Effector CD8-positive, alpha-beta T cell (primary cell): ENCODE measurements around the gene ZWILCH.

ENCODE experiments used
- DNase-seq: peaks from one replicate; lab custom pipeline; 2025; lab: John Stamatoyannopoulos, UW

ZWILCH gene

DNA sequence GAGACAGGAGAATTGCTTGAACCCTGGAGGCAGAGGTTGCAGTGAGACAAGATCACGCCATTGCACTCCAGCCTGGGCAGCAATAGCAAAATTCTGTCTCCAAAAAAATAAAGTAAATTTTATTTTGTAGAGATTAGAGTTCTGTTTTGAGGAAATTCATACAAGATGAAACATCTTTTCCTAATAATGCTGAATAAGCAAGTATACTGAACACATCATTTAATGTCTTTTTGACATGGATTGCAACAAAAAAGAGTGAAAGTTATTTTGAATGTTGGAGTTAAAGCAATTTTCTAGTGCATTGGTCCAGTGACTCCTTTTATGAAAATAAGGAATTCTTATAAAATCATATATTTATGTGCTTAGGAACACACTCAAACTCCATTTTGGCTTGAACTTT lies 40.1 kb downstream of the ZWILCH start:
- no peak for DNase-seq

DNA sequence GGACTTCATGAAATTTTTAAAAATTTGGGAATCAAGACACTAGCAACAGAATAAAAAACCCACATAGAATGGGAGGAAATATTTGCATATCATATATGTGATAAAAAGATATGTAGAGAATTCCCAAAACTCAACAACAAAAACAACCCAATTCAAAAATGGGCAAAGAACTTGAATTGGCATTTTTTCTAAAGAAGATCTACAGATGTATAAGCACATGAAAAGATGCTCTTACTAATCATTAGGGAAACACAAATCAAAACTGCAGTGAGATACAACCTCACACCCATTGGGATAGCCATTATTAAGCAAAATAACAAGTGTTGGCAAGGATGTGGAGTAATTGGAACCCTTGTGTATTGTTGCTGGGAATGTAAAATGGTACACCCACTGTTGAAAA lies 50.6 kb downstream of the ZWILCH start:
- DNase-seq = no peak

DNA sequence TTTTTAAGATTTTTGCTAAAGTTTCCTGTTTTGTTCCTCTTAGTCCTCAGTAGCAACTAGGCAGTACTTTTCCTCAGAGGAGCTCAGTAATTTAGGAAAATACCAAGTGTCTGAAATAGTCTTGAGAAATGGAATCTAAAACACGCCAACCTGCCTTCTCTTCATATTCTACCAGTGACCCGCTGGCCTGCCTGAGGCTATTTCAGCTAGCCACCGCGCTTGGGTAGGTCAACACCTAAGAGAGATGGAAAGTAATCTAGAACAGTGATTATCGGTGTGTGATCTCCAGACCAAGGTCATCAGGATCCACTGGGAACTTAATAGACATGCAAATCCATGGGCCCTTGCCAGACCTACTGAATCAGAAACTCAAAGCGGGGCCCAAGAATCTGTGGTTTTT lies 53.1 kb downstream of the ZWILCH start:
- no peak for DNase-seq

DNA sequence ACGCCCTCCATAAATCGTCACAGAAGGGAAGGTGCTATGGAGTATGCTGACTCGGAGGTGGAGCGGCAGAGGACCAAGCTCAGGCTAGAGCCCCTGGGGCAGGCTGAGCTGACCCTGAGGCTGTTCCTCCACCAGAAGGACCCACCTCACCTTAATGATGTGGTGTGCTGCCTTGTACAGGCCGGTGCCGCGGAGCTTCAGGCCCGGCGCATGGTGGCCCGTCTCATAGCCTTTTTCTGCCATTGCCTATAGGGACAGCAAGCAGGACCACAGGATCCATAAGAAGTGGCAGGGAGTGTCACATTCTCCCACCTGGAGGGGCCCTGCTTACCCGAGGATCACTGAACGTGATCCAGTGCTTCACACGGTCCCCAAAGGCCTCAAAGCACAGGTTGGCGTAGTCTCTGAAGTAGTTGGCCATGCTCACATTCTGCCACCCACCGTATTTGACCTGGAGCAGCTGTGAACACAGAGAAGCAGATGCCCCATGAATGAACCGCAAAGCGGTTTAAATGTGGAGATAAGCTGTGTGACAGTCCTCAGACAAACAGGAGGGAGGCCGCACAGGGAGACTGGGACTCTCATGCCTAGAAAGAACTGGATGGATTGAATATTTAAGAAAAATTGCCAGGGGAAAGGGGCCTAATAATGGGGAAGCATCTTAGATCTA lies 55.9 kb downstream of the ZWILCH start:
- DNase-seq = no peak

DNA sequence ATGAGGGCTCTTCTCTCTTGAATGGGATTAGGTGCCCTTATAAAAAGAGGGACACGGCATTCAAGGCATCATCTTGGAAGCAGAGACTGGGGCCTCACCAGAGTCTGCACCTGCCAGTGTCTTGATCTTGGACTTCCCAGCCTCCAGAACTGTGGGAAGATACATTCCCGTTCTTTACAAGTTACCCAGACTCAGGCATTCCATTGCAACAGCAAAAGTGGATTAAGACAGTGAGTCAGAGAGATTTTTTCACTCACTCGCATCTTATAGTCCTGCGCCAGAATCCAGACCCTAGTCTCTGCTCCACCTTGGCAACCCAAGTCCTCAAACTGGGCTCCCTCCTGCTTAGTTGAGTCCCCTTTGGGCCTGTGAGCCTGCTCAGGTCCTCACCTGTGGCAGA lies 58.0 kb downstream of the ZWILCH start:
- no peak for DNase-seq

DNA sequence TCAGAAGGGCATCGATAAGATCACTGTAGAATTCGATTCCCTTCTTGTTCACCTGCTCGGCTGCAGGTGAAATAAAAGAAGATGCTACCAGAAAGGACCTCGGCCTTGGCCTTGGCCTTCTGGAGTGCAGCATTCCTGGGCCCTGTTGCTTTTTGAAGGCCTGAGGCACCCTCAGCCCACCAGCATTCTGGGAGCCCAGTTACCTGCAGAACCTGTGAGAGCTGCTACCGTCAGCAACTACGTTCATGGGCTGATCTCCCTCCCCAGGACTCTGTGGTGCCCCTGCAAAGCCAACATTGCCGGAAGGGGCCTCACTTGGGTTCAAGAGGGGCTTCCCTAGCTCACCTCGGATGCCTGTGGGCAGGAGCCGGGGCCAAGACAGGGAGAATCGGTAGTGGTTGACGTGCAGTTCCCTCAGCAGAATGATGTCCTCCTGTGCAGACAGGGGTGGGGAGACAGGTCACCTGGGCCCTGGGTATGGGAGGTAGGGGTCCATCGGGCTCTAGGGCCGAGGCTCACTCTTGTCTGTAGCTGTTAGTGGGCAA lies 58.5 kb downstream of the ZWILCH start:
- DNase-seq = no peak

DNA sequence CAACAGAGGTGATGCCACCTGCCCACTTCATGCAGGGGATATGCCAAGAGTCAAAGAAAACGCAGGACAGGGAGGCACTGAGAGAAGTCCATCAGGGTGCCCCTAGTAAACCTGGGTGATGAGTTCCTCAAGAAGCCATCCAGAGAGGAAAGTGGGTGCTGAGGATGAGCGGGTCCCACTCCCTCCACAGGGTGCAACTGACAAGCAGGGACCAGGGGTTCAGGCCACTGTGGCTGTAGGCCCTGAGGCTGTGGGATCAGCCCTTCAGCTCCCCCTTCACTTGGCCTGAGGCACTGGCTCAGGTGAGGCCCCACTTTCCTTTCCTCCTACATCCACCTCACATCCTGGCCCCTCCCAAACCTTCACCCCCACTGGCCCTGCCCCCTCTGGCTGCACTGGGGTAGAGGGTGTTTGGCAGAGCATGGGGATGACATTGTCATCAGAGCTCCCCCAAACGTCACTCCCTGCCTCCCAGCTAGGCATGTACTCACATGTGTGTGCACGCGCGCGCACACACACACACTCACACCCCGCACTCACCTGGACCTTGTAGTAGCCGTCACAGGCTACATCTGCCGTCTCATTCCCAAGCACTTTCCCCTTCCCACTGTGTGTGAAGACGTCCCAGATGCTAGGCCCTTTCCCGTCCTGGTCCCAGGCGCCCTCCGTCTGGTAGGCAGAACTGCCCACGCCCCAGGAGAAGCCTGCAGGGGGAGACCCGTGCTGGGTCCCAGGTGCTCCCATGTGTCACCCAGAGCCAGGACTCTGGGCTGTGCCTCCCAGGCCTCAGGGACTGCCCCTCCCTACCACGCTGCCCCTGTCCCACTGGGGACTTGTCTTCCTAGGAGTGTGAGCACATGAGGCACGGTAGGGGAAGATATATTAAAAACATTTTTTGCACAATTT lies 59.3 kb downstream of the ZWILCH start:
- DNase-seq = no peak

DNA sequence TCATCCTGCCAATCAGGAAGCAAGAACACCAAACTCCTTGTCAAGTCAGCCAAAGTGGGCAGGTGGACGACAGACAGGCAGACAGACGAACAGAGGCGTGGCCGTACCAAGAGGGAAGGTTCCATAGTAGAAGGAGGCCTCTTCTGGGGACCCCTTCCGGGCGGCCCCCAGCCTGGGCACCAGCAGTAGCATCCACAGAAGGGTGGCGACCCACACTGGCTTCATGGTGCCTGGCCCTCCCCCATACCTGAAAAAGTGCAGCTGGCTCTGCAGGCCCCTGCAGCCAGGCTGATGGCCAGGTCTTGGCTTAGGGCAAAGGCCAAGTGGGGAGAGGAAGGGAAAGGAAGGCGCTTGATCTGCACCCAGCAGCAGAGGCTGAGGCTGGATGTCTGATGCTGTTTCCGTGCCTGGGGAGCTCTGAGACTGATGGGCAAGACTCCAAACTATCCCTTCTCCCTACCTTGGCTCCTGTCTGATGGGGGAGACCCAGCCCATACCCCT lies 60.1 kb downstream of the ZWILCH start:
- no peak for DNase-seq

DNA sequence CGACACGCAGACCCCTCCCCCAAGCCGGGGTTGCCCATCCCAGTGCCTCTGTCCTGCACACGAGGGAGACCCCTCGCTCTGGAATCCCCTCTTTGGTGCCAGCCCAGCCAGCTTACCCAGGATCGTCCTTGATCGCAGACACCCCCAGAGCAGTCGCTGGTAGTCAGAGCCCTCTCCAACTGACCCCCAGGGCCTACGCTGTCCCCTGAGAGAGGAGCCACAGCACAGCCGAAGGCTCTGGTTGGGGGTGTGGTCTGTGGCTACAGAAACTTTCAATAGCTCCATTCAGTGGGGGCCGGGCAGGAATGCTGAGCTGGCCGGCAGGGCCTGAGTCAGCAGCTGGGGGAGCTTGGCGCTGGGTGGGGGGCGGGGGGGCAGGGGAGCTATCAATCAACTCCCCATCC lies 60.6 kb downstream of the ZWILCH start, which contains the start of gene LCTL:
TSS of gene LCTL (minus strand) at position 258 of the 404 bp plus-strand sequence. CDS start 633 bp downstream, outside the sequence.
- no peak for DNase-seq

DNA sequence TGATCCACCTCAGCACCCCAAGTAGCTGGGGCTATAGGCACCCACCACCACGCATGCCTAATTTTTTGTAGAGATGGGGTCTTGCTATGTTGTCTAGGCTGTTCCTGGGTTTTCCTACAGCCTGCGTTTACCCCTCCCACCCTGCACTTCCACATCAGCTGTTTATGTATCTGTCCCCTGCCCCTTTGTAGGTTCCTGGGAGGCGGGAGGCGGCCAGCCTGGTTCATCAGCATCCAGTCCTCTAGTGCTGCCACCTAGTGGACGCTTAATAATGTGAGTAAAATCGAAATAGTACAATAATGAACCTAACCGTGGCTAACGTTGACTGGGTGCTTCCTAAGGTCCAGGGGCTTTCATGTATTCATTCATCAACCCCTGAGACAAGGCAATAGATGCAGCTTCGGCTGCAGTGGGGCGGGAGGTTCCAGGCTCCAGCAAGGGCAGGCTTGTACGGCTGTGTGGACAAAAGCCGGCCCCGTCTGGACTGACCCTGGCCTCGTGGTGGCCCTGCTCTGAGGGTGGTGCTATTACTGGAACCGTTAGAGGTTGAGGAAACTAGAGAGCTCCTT lies 61.9 kb downstream of the ZWILCH start:
- DNase-seq = peak; percentile 9

DNA sequence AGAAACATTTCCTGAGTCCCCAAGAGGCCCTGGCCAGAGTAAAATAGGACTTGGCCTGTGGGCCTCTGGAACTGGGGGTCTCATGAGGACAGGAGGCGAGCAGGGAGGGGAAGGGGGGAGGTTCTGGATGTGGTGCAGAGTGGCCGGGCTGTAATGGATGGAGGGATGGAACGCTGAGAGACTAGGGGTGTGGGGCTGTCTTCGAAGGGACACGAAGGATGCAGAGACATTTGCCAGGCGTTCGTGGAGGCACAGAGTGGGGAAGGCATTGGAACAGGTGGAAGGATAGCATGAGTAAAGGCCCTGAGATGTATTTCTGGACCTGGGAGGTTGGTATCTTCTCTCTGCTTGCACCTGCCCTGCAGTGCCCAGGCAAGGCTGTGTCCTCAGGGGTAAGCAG lies 62.8 kb downstream of the ZWILCH start:
- no peak for DNase-seq

DNA sequence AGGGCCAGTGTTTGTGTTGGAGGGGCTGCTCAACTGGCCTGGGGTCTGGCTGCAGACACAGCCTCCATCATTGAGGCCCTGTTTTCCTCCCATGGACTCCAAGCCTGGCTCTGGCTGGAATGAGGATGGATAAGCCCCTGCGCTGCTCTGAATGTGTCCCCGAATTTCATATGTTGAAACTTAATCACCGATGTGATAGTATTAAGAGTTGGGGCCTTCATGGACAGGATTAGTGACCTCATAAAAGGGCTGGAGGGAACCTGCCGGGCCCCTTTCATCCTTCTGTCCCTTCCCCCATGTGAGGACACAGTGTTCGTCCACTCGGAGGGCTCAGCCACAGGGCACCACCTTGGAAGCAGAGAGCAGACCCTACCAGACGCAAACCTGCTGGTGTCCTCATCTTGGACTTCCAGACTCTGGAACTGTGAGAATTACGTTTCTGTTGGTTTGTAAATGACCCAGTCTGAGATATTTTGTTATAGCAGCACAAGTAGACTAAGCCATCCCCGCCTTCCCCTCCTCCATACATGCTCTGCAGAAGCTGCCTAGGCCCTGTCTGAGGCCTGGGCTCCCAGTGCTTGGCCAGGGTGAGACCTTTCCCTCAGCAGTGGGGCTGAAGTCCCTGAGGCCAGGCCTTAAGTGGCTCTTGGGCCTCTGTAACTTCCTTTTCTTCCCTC lies 64.5 kb downstream of the ZWILCH start:
- no peak for DNase-seq

DNA sequence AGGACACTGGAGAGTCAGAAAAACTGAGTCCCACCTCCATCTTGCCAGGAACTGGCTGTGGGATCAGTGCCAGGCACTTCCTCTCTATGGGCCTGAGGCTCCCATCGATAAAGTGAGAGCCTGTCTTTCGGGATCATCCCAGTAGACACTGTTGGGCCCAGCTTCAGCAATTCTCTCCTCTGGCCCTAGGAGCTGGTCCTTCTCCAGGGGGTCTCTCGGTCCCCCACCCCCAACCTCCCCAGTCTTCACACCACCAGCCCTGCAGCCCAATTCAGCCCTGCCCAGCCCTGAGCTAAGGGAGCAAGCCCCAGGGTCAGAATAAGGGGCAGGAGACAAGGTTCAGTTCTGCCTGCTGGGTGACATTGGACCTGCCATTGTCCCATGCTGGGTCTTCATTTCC lies 65.2 kb downstream of the ZWILCH start:
- DNase-seq = no peak

DNA sequence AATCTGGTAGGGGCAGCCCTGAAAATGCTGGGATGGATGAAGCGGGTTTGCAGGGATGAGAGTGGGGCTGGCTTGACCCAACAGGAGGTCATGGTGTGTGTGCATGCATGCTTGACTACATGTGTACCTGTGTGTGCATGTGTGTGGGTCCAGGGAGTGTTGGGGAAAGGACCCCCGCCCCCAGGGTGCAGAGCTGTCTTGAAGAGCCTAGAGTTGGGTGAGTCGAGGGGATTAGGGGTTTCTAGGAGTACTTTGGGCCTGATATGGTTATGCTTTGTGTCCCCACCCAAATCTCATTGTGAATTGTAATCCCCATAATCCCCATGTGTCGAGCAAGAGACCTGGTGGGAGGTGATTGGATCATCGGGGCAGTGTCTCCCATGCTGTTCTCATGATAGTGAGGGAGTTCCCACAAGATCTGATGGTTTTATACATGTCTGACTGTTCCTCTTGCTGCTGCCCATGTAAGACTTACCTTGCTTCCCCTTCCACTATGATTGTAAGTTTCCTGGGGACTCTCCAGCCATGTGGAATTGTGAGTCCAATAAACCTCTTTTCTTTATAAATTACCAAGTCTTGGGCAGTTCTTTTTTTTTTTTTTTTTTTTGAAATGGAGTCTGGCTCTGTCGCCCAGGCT lies 65.8 kb downstream of the ZWILCH start:
- no peak for DNase-seq

DNA sequence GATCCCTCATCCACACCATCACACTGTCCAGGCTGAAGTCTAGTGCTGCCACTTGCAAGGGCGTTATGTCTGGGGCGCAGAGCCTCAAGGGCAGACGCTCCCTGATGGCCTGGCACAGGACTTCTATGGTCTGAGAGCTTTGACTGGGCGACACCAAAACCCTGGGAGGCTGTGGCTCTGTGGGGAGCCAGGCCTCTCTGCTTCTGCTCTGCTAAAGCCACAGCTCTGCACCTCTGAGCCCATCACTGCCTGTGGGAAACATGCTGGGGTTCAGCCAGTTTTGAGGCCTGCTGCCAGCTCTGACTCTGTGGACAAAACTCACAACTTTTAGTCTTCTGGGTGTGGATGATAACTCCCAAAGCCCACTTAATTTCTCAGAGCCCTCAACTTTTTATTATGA lies 67.0 kb downstream of the ZWILCH start:
- DNase-seq = no peak

DNA sequence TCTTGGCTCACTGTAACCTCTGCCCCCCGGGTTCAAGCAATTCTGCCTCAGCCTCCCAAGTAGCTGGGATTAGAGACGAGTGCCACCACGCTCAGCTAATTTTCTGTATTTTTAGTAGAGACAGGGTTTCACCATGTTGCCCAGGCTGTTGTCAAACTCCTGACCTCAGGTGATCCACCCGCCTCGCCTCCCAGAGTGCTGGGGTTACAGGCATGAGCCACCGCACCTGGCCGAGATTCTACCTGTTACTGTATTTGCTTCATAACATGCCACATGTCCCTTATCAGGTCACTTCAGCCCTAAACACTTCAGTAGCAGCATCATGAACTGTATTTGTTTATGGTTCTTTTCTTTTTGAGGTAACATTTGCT lies 68.2 kb downstream of the ZWILCH start:
- no peak for DNase-seq

DNA sequence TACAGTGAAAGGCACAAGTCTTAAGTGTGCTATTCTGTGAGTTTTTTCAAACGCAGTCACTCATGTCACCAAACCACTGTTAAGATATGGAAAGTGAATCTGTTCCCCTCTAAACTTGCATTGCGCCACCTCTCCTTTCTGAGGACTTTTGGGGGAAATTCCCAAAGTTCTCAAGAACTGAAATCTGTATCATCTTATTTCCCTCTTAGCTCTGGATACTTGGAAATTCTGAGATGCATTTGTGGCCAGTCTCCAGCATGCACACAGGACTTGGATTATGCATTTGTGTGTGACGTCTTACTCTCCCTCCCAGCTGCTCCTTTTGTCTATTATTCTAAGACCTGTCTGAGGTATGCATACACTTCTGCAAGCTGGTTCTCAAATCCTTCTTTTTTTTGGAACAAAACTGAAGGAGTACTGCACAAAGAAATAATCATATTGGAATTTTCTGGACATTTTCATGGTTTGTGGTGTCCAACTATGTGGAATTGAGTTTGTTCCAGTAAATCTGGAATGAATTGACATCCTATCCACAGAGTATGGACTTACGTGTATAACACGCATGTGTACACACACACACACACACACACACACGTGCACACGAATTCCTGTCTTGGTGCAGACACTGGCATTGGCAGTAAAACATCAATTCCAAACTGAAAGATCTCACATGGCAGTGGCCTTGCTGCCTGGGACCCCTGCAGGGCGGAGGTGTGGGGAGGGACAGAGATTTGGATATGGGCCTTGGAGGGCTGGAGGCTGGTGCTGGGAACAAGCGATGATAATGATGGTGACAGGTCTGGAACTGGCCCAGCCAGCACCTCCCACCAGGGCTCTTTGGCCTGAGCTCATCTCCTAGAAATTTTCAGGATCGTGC lies 68.8 kb downstream of the ZWILCH start:
- DNase-seq = no peak

DNA sequence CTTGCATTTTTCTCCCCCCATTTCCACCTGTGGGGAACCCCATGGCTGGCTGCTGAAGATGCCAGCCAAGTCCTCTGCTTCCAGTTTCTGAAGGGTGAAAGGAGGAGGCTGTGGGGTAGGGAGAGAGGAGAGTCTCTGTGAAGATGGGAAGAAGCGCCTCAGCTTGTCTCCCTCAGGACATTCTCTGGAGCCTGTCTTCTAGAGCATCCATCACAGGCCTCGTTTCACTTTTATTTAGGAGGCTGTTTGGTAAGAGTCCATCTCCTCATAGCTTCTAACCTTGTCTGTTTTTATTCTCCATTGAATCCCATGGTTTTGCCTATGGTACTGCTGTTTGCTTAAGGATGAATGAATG lies 69.4 kb downstream of the ZWILCH start:
- DNase-seq = no peak

DNA sequence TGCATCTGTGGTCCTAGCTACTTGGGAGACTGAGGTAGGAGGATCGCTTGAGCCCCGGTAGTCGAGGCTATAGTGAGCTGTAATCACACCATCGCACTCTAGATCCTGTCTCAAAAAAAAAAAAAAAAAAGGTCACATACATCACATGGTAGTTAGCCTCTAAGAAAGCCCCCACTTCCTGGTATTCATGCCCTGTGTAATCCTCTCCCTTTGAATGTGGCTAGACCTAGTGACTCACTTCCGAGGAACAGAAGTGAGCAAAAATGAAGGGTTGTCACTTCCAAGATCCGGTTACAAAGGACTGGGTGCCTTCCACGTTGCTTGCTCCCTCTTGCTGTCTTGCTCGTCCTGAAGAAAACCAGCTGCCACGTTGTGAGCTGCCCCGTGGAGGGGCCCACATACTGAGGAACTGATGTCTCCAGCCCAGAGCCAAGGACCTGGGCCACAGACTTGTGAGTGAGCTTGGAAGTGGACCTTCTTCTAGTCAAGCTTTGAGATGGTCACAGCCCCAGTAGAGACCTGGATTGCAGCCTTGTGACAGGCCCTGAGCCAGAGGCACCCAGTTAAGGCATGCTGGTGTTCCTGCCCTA lies 73.3 kb downstream of the ZWILCH start:
- no peak for DNase-seq

DNA sequence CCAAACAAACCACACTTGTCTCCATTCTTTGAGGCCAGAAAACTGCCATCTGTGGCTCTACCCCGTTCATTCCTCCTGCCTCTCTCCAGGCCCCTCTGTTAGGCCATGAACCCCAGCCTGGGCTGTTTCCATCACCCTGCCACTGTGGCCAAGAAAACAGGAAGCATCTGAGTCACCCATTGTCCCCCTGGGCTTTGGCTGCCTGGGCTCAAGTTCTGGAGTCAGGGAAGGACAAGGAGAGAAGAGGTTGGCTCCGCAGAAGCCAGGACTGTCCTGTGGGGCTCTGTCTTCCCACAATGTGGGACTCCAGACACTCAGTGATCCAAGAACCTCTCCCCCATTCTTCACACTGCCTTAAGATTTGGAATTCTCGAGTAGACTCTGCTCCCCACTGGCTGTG lies 75.5 kb downstream of the ZWILCH start:
- no peak for DNase-seq
